GM12864 (cell line): ENCODE measurements around the gene DSTYK.

Source experiments
- DNase-seq: peaks from one replicate; pipeline ENCODE4 v3.0.0-alpha.2; 2011; ENCODE audit warnings: low read depth
- H3K4me3 ChIP-seq: 2 replicates; pipeline ENCODE4 v1.5.1; 2011; ENCODE audit warnings: mild to moderate bottlenecking, low read depth, low read length, control low read depth
- CTCF ChIP-seq: IDR thresholded peaks from 2 replicates; pipeline ENCODE4 v1.5.1; 2011; ENCODE audit warnings: low read depth, mild to moderate bottlenecking, moderate library complexity, low read length, control low read depth, inconsistent platforms; ENCODE audit errors: missing control alignments

Gene DSTYK

GRCh38 chr1:205247130-205247921, 35.8 kb upstream of the DSTYK start:
- no peak for DNase-seq
- no peak for TF ChIP-seq CTCF
- no peak overlapping the region for H3K4me3 ChIP-seq

- no peak for TF ChIP-seq CTCF
- no peak overlapping the region for H3K4me3 ChIP-seq
- DNase-seq = no peak
Measured at GRCh38 chr1:205246351-205247119, 35.0 kb upstream of the DSTYK start.

- TF ChIP-seq CTCF = no peak
- no peak overlapping the region for H3K4me3 ChIP-seq
- no peak for DNase-seq
Measured at GRCh38 chr1:205245096-205245495, 33.6 kb upstream of the DSTYK start.

- no peak overlapping the region for H3K4me3 ChIP-seq
- DNase-seq = no peak
- TF ChIP-seq CTCF = no peak
Measured at GRCh38 chr1:205244384-205244783, 32.9 kb upstream of the DSTYK start.

- TF ChIP-seq CTCF = no peak
- H3K4me3 ChIP-seq = no peak overlapping the region
- no peak for DNase-seq
Measured at GRCh38 chr1:205243350-205244191, 32.1 kb upstream of the DSTYK start.

- TF ChIP-seq CTCF = no peak
- no peak overlapping the region for H3K4me3 ChIP-seq
- DNase-seq = no peak
Measured at GRCh38 chr1:205241366-205242030, 30.0 kb upstream of the DSTYK start.
